ENCODE measurements around the gene BNIP5.

The BNIP5 gene

DNA sequence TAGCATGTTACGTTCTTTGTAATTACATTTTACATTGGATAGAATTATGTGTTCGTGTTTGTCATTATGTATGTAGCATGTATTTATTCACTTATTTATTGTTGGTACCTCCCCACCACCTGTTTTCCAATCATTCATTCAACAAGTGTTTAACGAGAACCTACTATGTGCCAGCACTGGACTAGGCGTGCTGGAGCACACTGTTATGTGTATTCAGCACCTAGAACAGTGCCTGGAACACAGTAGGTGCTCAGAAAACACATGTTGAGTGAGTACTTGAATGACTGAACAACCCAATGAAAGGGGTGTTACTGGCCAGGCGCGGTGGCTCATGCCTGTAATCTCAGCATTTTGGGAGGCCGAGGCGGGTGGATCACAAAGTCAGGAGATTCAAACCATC lies 39.5 kb upstream of the BNIP5 start:
- peaks cover 9 to 14% of the 10 kb centered on the region in 2 experiments for H3K4me1 ChIP-seq (ENCODE audit: control insufficient read depth in 1 of 2, insufficient read depth in 1 of 2, low read depth in 1 of 2, low read length in 1 of 2)
- no peaks in the 10 kb centered on the region for H3K9me3 ChIP-seq
- TF ChIP-seq, protein P1, sequence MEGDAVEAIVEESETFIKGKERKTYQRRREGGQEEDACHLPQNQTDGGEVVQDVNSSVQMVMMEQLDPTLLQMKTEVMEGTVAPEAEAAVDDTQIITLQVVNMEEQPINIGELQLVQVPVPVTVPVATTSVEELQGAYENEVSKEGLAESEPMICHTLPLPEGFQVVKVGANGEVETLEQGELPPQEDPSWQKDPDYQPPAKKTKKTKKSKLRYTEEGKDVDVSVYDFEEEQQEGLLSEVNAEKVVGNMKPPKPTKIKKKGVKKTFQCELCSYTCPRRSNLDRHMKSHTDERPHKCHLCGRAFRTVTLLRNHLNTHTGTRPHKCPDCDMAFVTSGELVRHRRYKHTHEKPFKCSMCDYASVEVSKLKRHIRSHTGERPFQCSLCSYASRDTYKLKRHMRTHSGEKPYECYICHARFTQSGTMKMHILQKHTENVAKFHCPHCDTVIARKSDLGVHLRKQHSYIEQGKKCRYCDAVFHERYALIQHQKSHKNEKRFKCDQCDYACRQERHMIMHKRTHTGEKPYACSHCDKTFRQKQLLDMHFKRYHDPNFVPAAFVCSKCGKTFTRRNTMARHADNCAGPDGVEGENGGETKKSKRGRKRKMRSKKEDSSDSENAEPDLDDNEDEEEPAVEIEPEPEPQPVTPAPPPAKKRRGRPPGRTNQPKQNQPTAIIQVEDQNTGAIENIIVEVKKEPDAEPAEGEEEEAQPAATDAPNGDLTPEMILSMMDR (IDR thresholded peaks at IDR 0.05), result no peak
- H3K27me3 ChIP-seq, result no peaks in the 10 kb centered on the region
- no peak overlapping the region for H3K4me3 ChIP-seq (ENCODE audit: low read depth in 1 of 2, low read length in 1 of 2)
- H3K36me3 ChIP-seq, result no peaks in the 10 kb centered on the region
- no peak overlapping the region for H3K27ac ChIP-seq

DNA sequence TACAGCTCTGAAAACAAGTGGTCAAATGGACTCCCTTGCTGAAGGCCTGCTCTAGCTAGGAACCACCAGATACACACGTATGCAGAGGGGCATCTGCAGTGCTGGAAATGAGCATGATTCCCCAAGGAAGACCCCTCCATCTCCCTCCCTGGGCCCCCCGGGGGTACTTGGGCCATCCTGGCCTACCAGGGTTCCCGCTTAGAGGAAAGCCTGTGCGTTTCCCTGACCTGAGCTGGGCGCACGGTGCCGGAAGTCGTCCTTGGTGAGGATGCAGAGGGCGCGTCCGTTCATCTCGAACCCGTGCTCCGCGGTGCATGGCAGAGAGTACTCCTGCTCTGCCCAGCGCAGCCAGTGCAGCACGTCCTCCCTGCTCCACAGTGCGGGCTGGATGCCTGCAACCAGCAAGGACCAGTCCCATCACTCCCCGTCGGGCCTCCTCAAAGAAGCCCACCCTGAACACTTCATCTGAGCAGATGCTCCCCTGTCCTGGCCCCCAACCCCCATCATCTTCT lies 39.0 kb upstream of the BNIP5 start:
- Histone ChIP-seq H3K27ac (no peak overlapping the region), H3K36me3 (no peaks in the 10 kb centered on the region), H3K4me3 (ENCODE audit: low read depth in 1 of 2, low read length in 1 of 2) (no peak overlapping the region), H3K27me3 (no peaks in the 10 kb centered on the region), H3K9me3 (no peaks in the 10 kb centered on the region), H3K4me1 (ENCODE audit: control insufficient read depth in 1 of 2, insufficient read depth in 1 of 2, low read depth in 1 of 2, low read length in 1 of 2) (peaks cover 12 to 18% of the 10 kb centered on the region in 2 experiments)
- TF ChIP-seq, protein P1 (IDR thresholded peaks at IDR 0.05), result no peak

- no peaks in the 10 kb centered on the region for H3K36me3 ChIP-seq
- no peak overlapping the region for H3K4me3 ChIP-seq (ENCODE audit: low read depth in 1 of 2, low read length in 1 of 2)
- TF ChIP-seq, protein P1 (IDR thresholded peaks at IDR 0.05), result no peak
- no peak overlapping the region for H3K27ac ChIP-seq
- H3K4me1 ChIP-seq (ENCODE audit: control insufficient read depth in 1 of 2, insufficient read depth in 1 of 2, low read depth in 1 of 2, low read length in 1 of 2), result peaks cover 19 to 25% of the 10 kb centered on the region in 2 experiments
- H3K9me3 ChIP-seq, result no peaks in the 10 kb centered on the region
- no peaks in the 10 kb centered on the region for H3K27me3 ChIP-seq
Observed at GRCh38 chr6:36374972-36375371, 38.3 kb upstream of the BNIP5 start.

DNA sequence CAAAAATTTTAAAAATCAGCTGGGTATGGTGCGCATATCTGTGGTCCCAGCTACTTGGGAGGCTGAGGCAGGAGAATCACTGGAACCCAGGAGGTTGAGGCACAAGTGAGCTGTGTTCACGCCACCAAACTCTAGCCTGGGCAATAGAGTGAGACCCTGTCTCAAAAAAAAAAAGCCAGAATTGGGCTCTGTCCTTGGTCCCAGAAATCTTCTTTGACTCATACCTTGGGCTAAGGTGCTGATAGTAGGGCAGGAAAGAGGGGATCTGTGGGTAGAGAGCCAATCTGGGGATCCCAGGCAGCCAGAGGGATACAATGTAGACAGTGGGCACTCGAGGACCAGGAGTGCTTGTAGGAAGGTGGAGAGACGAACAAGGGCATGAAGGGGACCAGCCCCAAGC lies 37.5 kb upstream of the BNIP5 start:
- no peak overlapping the region for H3K4me3 ChIP-seq (ENCODE audit: low read depth in 1 of 2, low read length in 1 of 2)
- TF ChIP-seq, protein P1 (IDR thresholded peaks at IDR 0.05), result no peak
- H3K27me3 ChIP-seq, result no peaks in the 10 kb centered on the region
- H3K4me1 ChIP-seq (ENCODE audit: control insufficient read depth in 1 of 2, insufficient read depth in 1 of 2, low read depth in 1 of 2, low read length in 1 of 2), result peaks cover 27 to 33% of the 10 kb centered on the region in 2 experiments
- H3K9me3 ChIP-seq, result no peaks in the 10 kb centered on the region
- no peaks in the 10 kb centered on the region for H3K36me3 ChIP-seq
- H3K27ac ChIP-seq, result no peak overlapping the region

DNA sequence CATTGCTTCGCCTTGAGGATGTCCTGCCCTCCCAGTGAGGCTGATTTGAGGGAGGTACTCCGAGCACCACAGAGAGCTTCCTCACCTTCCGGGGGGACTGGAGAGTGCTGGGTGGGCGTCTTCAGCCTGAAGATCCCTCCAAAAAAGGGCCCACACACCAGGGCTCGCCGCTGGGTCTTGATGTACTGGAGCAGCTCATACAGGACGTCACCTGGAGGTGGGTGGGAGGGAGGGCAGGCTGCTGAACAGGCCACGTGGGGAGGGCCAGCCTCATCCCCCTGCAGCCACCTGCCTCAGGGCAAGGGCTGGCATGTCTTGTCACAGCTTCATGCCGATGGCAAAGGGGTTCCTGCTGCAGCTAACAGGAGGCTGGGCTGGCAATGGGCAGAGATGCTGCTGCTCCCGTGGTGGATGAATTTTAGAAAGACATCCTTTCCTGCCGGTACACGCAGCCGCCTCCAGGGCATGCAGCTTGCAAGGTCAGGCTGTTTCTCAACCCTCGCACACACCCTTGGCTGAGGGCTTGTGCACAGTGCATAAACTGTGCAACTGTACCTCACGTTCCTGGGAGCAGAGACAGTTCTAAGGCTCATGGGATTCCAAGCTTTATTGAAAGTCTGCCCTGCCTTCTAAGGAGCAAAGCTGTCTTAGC lies 36.8 kb upstream of the BNIP5 start:
- no peak overlapping the region for H3K27ac ChIP-seq
- H3K27me3 ChIP-seq, result no peaks in the 10 kb centered on the region
- no peak overlapping the region for H3K4me3 ChIP-seq (ENCODE audit: low read depth in 1 of 2, low read length in 1 of 2)
- TF ChIP-seq, protein P1 (IDR thresholded peaks at IDR 0.05), result no peak
- no peaks in the 10 kb centered on the region for H3K36me3 ChIP-seq
- H3K9me3 ChIP-seq, result no peaks in the 10 kb centered on the region
- H3K4me1 ChIP-seq (ENCODE audit: control insufficient read depth in 1 of 2, insufficient read depth in 1 of 2, low read depth in 1 of 2, low read length in 1 of 2), result peaks cover 34 to 40% of the 10 kb centered on the region in 2 experiments

All from neutrophil (primary cell).